ENCODE results near the gene IQSEC1. TPM values are rescaled to one million over a fixed set of nuclear protein-coding genes. Genes with fewer than 3 reads are reported as not detected.

Gene IQSEC1
- total RNA-seq, 2 donors from 2014 or later = 57.5 to 63.9 TPM

DNA sequence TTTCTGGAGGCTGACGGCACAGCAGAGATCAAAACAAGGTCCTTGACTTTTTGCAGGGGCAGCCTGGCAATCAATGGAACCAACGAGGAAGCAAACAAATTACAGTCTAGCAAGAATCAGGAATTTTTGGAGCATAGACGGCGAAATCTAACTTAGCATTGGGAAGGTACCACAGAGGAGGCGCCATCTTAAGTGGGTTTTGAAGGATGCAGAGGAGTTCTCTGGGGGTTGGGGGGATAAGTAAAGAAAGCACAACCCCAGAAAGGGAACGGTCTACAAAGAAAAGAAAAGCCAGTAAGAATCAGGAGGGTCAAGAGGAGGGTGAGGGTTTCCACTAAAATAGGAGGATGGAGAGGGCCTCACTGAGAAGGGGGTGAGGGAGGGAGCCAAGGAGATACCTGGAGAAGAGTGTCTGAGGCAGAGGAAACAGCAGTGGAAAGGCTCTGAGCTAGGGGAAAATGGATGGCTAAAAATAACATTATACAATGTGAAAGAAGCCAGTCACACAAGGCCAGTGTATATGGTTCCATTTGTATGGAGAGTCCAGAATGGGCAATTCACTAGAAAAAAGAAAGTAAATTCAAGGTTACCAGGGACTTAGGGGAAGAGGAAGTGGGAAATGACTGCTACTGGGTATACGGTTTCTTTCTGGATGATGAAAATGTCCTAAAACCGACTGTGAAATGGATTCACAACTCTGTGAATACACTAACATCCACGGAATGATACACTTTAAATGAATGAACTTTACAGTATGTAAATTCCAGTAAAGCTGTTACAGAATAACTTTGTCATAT is 25.2 kb upstream of the IQSEC1 start:
- DNase-seq (ENCODE audit: low spot score) = no peak
- H3K27me3 ChIP-seq = no peaks in the 10 kb centered on the region
- no peaks in the 10 kb centered on the region for H3K36me3 ChIP-seq
- no peak for TF ChIP-seq CTCF (IDR thresholded peaks at IDR 0.05)
- H3K4me3 ChIP-seq = no peak overlapping the region
- no peak overlapping the region for H3K27ac ChIP-seq
- no peaks in the 10 kb centered on the region for H3K9me3 ChIP-seq
- H3K4me1 ChIP-seq = no peaks in the 10 kb centered on the region

- no peak for DNase-seq (ENCODE audit: low spot score)
- no peaks in the 10 kb centered on the region for H3K27me3 ChIP-seq
- H3K4me3 ChIP-seq = no peak overlapping the region
- TF ChIP-seq CTCF (IDR thresholded peaks at IDR 0.05) = no peak
- peaks cover 0 to 12% of the 10 kb centered on the region in 2 donors for H3K4me1 ChIP-seq
- no peak overlapping the region for H3K27ac ChIP-seq
- no peaks in the 10 kb centered on the region for H3K36me3 ChIP-seq
- H3K9me3 ChIP-seq = no peaks in the 10 kb centered on the region
Observed at GRCh38 chr3:13096356-13096755, 23.1 kb upstream of the IQSEC1 start.

DNA sequence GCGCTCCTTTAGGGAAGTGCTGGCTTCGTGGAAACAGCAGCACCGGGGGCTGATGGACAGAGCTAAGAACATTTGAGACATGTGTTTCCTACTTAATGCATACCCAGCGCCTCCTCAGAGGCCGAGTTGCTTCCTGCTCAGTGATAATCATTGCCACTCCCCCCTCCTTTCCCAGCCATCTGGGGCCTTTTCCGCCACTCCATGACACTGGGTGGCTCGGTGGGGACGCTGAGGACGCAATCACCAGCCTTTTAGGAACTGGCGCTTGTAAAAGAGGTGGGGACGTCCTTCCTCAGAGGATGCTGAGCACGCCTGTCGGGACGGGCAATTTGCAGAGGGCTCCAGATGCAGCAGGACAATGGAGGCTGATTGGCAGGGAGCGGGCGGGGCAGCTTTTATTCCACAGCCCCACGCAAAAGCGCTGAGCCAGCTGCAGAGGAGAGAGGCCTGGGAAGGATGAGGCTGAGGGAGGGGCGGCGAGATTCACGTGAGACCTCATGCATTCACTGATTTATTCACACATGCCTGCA is 22.2 kb upstream of the IQSEC1 start:
- Histone ChIP-seq H3K9me3 (no peaks in the 10 kb centered on the region), H3K4me3 (no peak overlapping the region), H3K36me3 (no peaks in the 10 kb centered on the region), H3K4me1 (peaks cover 0 to 12% of the 10 kb centered on the region in 2 donors), H3K27ac (no peak overlapping the region), H3K27me3 (no peaks in the 10 kb centered on the region)
- DNase-seq (ENCODE audit: low spot score) = no peak
- TF ChIP-seq CTCF (IDR thresholded peaks at IDR 0.05) = no peak

- no peak overlapping the region for H3K4me3 ChIP-seq
- H3K4me1 ChIP-seq = peaks cover 0 to 12% of the 10 kb centered on the region in 2 donors
- H3K36me3 ChIP-seq = no peaks in the 10 kb centered on the region
- no peaks in the 10 kb centered on the region for H3K9me3 ChIP-seq
- DNase-seq (ENCODE audit: low spot score) = no peak
- no peak for TF ChIP-seq CTCF (IDR thresholded peaks at IDR 0.05)
- H3K27ac ChIP-seq = no peak overlapping the region
- H3K27me3 ChIP-seq = no peaks in the 10 kb centered on the region
Observed at GRCh38 chr3:13093687-13094086, 20.5 kb upstream of the IQSEC1 start.

DNA sequence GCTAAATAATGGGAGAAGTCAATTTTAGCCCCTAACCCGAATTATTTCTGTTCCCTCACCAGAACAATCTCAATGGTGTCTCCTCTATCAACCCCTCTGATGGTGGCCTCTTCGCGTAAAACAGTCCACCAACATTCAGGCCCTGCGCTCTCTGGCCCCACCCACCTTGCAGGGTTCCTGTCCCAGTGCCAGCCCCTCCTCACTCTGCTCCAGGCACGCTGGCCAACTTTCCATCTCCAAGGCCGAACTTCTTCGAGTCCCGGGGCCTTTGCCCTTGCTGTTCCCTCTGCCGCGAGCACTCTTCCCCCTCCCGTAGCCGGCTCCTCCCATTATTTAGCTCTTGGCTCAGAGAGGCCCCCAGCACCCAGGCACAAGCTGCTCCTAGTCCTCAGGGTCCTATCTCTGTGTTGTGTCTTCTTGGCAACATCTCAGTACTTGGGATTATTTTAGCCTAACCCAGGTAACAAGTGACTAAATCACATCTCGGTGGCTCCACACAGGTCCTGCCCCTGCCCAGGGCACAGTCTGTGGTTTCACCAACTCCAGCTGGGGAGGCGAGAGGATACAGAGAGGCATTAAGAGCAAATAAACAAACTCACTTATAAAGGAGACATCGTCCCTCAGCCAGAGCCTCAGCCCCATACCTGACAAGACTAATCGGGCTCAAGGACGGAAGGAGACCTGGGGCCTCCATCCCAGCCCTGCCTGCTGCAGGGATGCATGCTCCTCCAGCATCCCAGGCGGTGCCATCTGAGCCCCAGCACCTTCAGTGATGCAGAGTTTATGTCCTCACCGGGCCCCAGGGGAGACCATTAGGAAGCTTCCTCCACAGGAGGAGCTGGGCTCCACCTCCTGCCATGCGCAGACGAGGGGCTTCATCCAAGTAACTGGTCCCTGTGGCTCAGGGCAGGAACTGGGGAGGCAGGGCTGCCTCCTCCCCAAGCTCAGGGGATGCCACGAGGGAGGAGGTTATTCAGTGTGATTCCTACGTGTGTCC is 19.7 kb upstream of the IQSEC1 start:
- Histone ChIP-seq H3K4me3 (peak overlapping the region in 1 of 2 donors; percentile 19), H3K27ac (no peak overlapping the region), H3K4me1 (peaks cover 0 to 12% of the 10 kb centered on the region in 2 donors), H3K36me3 (no peaks in the 10 kb centered on the region), H3K9me3 (no peaks in the 10 kb centered on the region), H3K27me3 (no peaks in the 10 kb centered on the region)
- peak; percentile 80 for DNase-seq (ENCODE audit: low spot score)
- TF ChIP-seq CTCF (IDR thresholded peaks at IDR 0.05) = no peak
